ENCODE measurements around the gene WDR76.
"Not testable (repeated sequence)": the region's sequence is repeated elsewhere in the genome, so short reads cannot be mapped to it uniquely, and the experiment has no call there.

The WDR76 gene

GRCh38 chr15:43826508-43827341, at the start of gene WDR76:
TSS of gene WDR76 (plus strand) at chr15:43827002. CDS start at chr15:43827033, 31 bp downstream.
- peak; percentile 92 for DNase-seq (ENCODE audit: low spot score)

DNA sequence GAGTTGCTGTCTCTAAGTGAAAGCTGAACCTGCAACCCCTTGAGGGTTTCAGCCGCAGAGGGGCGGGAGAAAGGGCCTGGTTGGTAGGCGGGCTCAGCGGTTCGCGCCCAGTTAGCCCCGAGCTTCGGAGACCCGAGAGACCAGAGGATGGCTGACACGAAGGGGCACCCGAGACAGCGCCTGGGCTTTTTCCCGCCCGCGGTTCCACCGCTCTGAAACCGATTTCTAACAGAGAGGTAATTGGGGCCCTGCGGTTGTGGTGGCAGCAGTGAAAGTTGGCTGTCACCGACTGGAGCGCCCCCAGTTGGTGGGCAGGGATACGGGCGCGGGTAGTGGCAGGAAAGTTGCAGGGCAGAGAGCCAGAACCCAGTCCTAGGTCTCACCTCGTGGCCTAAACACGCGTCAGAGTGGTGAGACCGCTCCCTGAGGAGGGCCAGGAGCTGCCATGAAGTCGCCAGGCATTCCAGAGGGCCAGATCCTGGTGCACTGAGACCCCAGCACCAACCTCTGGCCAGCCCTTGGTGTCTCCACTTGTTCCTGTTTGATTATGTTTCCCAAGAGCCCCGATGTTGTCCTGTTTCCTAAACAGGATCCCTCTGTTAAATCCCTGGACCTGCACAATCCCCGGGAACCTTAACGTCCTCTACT, 49.4 kb upstream of the WDR76 start:
- DNase-seq (ENCODE audit: low spot score): peak; percentile 77

DNA sequence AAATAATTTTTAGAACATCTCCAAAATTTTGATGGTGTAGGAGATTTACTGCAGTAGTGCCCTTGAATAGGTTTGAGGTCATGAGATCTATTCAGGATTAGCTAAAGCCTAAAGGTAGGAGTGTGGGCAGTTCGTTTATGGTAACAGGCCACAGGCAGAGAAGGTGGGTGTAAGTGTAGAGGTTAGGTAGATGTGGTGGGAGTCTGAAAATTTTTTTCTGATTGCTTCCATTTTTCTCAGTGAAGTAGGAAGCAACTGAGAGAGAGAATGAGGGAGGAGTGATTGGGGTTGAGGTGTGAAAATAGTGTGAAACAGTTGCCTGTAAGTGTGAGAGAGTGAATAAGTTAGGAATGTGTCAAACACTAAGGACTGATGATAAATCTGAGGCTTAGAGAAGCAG, 47.8 kb upstream of the WDR76 start:
- no peak for DNase-seq (ENCODE audit: low spot score)

- DNase-seq (ENCODE audit: low spot score): no peak
Measured at GRCh38 chr15:43789409-43789808, 37.4 kb upstream of the WDR76 start.

DNA sequence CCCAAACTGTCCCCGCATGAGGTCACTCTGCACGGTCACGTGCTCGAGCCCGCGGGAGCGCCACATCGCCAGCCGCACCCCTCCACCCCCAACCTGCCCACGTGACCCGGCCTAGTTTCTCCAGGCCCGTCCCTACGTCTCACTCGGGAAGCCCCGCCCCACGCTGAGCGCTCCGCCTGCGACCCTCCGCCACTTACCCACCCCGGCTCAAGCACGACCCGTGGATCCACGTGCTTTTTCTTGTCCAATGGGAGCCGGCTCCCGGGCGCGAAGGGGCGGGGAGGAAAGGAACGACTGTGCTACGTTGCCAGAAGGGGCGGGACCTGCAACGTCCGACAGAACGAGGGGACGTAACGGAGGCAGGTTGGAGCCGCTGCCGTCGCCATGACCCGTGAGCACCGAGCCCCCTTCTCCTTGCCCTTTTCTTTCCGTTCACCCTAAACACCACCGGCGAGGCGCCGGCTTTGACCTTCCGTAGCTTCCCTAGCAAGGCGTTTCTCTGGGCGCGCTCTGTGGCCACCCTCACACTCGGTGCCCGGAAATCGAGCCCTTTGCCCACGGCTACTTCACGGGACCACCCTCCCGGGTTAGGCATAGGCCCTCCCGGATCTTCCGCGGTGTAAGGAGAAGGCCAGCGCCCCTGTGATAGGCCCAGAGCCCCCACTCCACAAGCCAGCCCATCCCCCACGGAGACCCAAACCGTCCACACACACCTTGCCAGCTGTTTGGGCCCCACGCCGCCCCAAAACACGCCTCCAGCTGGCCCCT, 34.6 kb upstream of the WDR76 start, which contains the start of gene SERF2:
Gene SERF2, plus strand, starts transcription at position 328 of the 768 bp plus-strand sequence. Its CDS starts 57 bp downstream, at position 385.
- DNase-seq (ENCODE audit: low spot score): peak; percentile 99

GRCh38 chr15:43792761-43793476, 33.9 kb upstream of the WDR76 start:
- DNase-seq (ENCODE audit: low spot score): peak; percentile 51

DNA sequence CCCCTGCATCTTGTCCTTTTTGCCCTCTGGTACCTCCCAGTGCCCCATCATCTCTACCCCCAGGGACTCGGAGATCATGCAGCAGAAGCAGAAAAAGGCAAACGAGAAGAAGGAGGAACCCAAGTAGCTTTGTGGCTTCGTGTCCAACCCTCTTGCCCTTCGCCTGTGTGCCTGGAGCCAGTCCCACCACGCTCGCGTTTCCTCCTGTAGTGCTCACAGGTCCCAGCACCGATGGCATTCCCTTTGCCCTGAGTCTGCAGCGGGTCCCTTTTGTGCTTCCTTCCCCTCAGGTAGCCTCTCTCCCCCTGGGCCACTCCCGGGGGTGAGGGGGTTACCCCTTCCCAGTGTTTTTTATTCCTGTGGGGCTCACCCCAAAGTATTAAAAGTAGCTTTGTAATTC, 33.2 kb upstream of the WDR76 start:
- DNase-seq (ENCODE audit: low spot score): no peak

DNA sequence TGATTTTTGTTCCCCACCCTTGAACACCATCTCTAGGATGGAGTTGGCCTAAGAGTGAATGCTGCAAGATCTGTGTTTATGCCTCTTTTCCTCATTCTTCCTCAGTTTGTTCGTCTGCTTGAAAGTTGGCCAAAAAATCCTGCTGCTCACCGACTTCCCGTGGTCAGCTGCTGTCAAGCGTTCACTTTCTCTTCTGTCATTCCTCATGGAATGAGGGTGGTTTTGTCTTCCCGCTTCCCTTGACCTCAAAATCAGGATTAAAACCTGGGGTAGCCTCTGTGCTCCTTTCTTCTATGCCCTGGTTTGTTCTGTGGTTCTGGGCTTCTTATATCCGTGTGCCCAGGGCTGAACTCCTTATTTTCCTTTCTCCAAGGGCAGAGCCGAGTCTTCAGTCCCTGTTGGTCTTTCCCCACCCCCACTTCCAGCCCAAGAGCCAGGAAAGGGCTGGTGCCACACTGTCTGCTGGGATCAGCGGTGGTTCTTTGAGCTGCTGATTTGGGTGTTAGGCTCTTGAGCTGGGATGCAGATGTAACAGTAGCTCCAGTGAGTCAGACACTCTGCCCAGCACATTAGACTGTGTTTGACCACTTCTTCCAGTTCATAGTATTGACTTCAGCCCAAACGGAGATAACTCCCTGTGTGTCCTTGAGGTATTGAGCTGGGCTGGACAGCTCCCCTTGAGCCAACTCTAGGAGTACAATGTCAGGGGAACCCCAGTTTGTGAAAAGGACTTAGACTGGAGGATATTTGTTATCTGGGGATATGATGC, 32.3 kb upstream of the WDR76 start:
- peak; percentile 13 for DNase-seq (ENCODE audit: low spot score)

- DNase-seq (ENCODE audit: low spot score): no peak
Measured at GRCh38 chr15:43795197-43795596, 31.6 kb upstream of the WDR76 start.

GRCh38 chr15:43795997-43796396, 30.8 kb upstream of the WDR76 start:
- DNase-seq (ENCODE audit: low spot score): no peak

- DNase-seq (ENCODE audit: low spot score): no peak
Measured at GRCh38 chr15:43796566-43796965, 30.2 kb upstream of the WDR76 start.

DNA sequence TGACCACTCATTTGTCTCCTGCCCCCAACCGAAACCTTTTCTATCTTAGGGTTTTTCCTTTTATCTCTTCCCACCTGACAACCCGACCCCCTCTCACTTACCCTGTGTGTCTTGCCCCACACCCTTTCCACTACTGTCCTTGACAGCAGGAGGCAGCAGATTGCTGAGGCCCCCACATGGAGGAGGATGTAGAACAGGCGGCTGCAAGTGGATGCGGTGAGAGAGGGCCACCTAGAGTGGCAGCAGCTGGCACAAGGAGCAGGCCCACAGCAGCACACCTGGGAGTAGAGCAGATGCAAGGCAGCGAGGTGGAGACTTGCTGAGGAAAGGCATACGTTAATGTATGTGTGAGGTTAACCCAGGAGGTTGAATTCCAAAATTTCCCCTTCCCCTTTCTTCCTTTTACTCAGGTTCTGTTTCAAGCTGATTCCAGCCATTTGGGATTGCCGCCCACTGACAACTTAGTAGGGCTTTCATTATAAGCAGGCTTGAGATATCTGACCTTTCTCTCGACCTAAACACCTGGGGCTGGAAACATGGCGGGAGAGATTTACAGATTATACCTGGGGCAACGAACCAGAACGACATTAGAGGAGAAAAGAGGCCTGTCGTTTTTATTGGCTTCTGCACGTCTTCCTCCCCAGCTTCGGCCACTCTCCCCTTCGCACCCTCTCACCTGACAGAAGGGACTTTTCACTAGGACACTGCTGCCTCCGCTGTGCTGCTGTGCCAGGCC, 27.4 kb upstream of the WDR76 start:
- no peak for DNase-seq (ENCODE audit: low spot score)

GRCh38 chr15:43799945-43800285, 26.9 kb upstream of the WDR76 start, which contains the start of gene SERINC4:
TSS of gene SERINC4 (minus strand) at chr15:43800220. CDS start at chr15:43799986, 234 bp downstream.
- DNase-seq (ENCODE audit: low spot score): no peak

GRCh38 chr15:43800286-43801141, 26.3 kb upstream of the WDR76 start, which contains the start of gene HYPK:
TSS of gene HYPK (plus strand) at chr15:43800599. CDS start at chr15:43800623, 24 bp downstream.
- DNase-seq (ENCODE audit: low spot score): peak; percentile 92

GRCh38 chr15:43802676-43803075, 24.1 kb upstream of the WDR76 start:
- not testable (repeated sequence) for DNase-seq (ENCODE audit: low spot score)

DNA sequence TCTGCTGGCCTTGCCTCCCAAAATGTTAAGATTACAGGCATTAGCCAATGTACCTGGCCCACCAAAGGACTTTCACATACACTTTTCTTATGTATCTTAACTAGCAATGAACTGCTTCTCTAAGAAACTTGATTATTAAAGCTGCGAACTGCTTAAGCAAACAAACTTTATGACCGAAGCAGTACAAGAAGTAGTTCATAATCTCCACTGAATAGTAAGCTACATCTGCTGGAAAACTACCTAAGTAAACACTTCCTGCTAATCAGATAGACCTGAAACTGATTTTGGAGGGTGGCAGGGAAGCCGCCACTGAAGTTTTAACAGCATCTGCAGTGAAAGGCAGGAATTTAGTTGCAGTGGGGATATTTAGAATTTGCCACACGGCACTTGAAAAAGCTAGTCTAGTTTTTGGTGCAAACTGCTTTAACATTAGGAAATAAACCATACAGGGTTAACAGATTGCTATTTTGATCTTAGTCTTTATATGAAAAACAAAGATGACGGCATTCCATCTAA, 18.3 kb upstream of the WDR76 start:
- DNase-seq (ENCODE audit: low spot score): no peak

DNA sequence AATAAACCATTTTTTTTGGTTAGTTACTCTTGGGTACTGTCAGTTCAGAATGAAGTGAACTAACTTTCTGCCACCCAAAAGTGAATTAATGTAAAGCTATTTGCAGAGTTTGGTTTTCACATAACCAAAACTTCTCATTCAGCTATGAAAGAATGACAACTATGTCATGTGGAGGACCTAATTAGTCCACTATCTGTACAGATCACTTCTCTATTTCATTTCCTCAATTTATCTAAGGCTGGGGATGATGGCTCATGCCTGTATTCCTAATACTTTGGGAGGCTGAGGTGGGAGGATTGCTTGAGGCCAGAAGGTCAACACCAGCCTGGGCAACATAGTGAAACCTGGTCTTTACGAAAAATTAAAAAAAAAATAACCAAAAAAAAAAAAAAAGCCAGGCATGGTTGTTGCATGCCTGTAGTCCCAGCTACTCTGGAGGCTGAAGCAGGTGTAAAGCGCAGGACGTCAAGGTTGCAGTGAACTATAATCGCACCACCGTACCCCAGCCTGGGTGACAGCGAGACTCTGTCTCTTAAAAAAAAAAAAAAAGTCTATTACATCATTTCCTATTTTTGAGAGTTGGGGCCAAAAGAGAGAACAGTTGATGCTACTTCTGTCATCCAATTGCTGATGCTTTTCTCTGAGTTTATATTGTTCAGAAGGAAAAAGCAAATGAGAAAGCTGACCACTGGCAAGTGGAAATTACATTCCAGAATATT, 17.7 kb upstream of the WDR76 start:
- DNase-seq (ENCODE audit: low spot score): no peak

DNA sequence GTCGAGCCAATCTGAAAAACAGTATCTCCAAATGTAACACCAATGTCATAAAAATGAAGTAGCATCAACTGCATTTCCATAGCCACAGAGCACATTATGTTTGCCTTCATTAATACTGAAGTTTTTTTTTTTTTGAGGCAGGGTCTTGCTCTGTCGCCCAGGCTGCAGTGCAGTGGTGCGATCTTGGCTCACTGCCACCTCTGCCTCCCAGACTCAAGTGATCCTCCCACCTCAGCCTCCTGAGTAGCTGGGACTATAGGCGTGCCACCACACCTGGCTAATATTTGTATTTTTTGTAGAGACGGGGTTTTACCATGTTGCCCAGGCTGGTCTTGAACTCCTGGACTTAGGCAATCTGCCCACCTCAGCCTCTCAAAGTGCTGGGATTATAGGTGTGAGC, 11.7 kb upstream of the WDR76 start:
- not testable (repeated sequence) for DNase-seq (ENCODE audit: low spot score)
